HG02759 (cell line): ENCODE results near the gene MXRA8.

Experiments used
- ATAC-seq: cut with Tn5 transposase; IDR thresholded peaks from one replicate; pipeline ENCODE4 v1.9.1; 2021; ENCODE audit warnings: mild to moderate bottlenecking, moderate library complexity; ENCODE audit not compliant: unreplicated experiment

Gene MXRA8

GRCh38 chr1:1337793-1338147 lies 20.6 kb downstream of the MXRA8 start:
- ATAC-seq = no peak

- no peak for ATAC-seq
These were observed 21.2 kb downstream of the MXRA8 start for GRCh38 chr1:1336931-1337792.

- no peak for ATAC-seq
These were observed 21.9 kb downstream of the MXRA8 start for GRCh38 chr1:1336446-1336845.

- ATAC-seq = no peak
These were observed 22.5 kb downstream of the MXRA8 start for GRCh38 chr1:1335792-1336248.

- no peak for ATAC-seq
These were observed 23.1 kb downstream of the MXRA8 start for GRCh38 chr1:1335283-1335682.

GRCh38 chr1:1334835-1335234 lies 23.5 kb downstream of the MXRA8 start:
- ATAC-seq = no peak

GRCh38 chr1:1333551-1334241 lies 24.7 kb downstream of the MXRA8 start:
- no peak for ATAC-seq

GRCh38 chr1:1332774-1333480 lies 25.4 kb downstream of the MXRA8 start:
- ATAC-seq = no peak

GRCh38 chr1:1332031-1332755 lies 26.2 kb downstream of the MXRA8 start:
- ATAC-seq = no peak

- no peak for ATAC-seq
These were observed 27.0 kb downstream of the MXRA8 start, which contains the start of gene TAS1R3 for GRCh38 chr1:1331068-1331965. TSS of gene TAS1R3 (plus strand) at chr1:1331280. CDS start at chr1:1331346, 66 bp downstream.

GRCh38 chr1:1330366-1331067 lies 27.8 kb downstream of the MXRA8 start:
- no peak for ATAC-seq

- ATAC-seq = no peak
These were observed 28.8 kb downstream of the MXRA8 start for GRCh38 chr1:1329304-1330210.

GRCh38 chr1:1328254-1328653 lies 30.1 kb downstream of the MXRA8 start:
- no peak for ATAC-seq

GRCh38 chr1:1327291-1327690 lies 31.1 kb downstream of the MXRA8 start:
- no peak for ATAC-seq

- ATAC-seq = no peak
These were observed 32.2 kb downstream of the MXRA8 start for GRCh38 chr1:1326075-1326605.

- ATAC-seq = no peak
These were observed 32.9 kb downstream of the MXRA8 start for GRCh38 chr1:1325288-1326074.
